MCF 10A (cell line): ENCODE measurements around the gene N4BP2L1. TPM values are rescaled to one million over a fixed set of nuclear protein-coding genes. Genes with fewer than 3 reads are reported as not detected.

ENCODE experiments used
- BruUV-seq: library from RNA; stranded (reverse); fragments of 400-500 nt; replicated peaks from 2 replicates; lab custom pipeline; 2021; lab: Mats Ljungman, UMichigan
- CTCF ChIA-PET: fragments of 300-600 bp; sonication (Branson Sonifier 250); formaldehyde crosslinking; extraction: SDS; loops from one replicate; lab custom pipeline; 2021; ENCODE audit warnings: antibody characterized with exemption, inconsistent platforms; lab: Yijun Ruan, JAX
- POLR2A ChIA-PET: fragments of 300-600, 350-650 bp; sonication (Branson Sonifier 250); formaldehyde crosslinking; extraction: SDS; loops from one replicate; lab custom pipeline; 2020; ENCODE audit warnings: antibody characterized with exemption, inconsistent platforms; lab: Yijun Ruan, JAX
- DNase-seq: peaks from one replicate; pipeline ENCODE4 v3.0.0-alpha.2; 2018; ENCODE audit not compliant: unreplicated experiment
- H3K27ac Mint-ChIP-seq: one replicate; pipeline ENCODE4 v1.8.0; 2022; ENCODE audit warnings: mild to moderate bottlenecking, low read depth, mixed read lengths; ENCODE audit not compliant: unreplicated experiment
- H3K27me3 Mint-ChIP-seq: one replicate; pipeline ENCODE4 v1.8.0; 2022; ENCODE audit warnings: mixed read lengths; ENCODE audit not compliant: insufficient read depth, unreplicated experiment
- H3K36me3 Mint-ChIP-seq: one replicate; pipeline ENCODE4 v1.8.0; 2022; ENCODE audit warnings: mild to moderate bottlenecking, moderate library complexity, mixed read lengths; ENCODE audit not compliant: insufficient read depth, unreplicated experiment
- H3K4me1 Mint-ChIP-seq: one replicate; pipeline ENCODE4 v1.8.0; 2022; ENCODE audit warnings: mixed read lengths; ENCODE audit not compliant: insufficient read depth, unreplicated experiment
- H3K4me3 Mint-ChIP-seq: one replicate; pipeline ENCODE4 v1.8.0; 2022; ENCODE audit warnings: mild to moderate bottlenecking, moderate library complexity, mixed read lengths; ENCODE audit not compliant: unreplicated experiment
- H3K9me3 Mint-ChIP-seq: one replicate; pipeline ENCODE4 v1.8.0; 2022; ENCODE audit warnings: mixed read lengths; ENCODE audit not compliant: unreplicated experiment
- CTCF ChIP-seq: fragments of 200-600 bp; IDR thresholded peaks from one replicate; pipeline ENCODE4 v1.8.0; 2022; ENCODE audit warnings: antibody characterized with exemption, mild to moderate bottlenecking; ENCODE audit not compliant: unreplicated experiment
- intact Hi-C: fragments of 100-400 bp; cut with micrococcal nuclease; formaldehyde crosslinking; loops from 2 replicates; pipeline ENCODE4 v1.14.1; 2022
- total RNA-seq: library from RNA; stranded (reverse); gene quantifications from 2 replicates; pipeline ENCODE4 v1.2.3, GENCODE V29; 2022

N4BP2L1 gene
- total RNA-seq, 1 experiment from 2014 or later, result 1.6 TPM

- no peak for TF ChIP-seq CTCF
- peak overlapping the region; percentile 66 for H3K4me3 Mint-ChIP-seq
- peaks cover 9% of the 10 kb centered on the region for H3K4me1 Mint-ChIP-seq
- intact Hi-C loops, result no loop called here
- ChIA-PET CTCF (no interaction called here), POLR2A (interaction anchor here (0.6 to 1.4 kb wide), 2 partner anchors 110 to 151 kb away, joined by 3 to 5 read pairs; no protein-coding TSS in a partner anchor)
- BruUV-seq, result no TSS peak
- no peaks in the 10 kb centered on the region for H3K9me3 Mint-ChIP-seq
- peaks cover 44% of the 10 kb centered on the region for H3K36me3 Mint-ChIP-seq
- H3K27ac Mint-ChIP-seq, result no peak overlapping the region
- no peaks in the 10 kb centered on the region for H3K27me3 Mint-ChIP-seq
- DNase-seq, result no peak
Observed at GRCh38 chr13:32428581-32429432, 877 bp upstream of the N4BP2L1 start.

GRCh38 chr13:32426990-32427851 lies 709 bp downstream of the N4BP2L1 start:
- no peak for DNase-seq
- intact Hi-C loops, result no loop called here
- no peaks in the 10 kb centered on the region for H3K9me3 Mint-ChIP-seq
- ChIA-PET POLR2A (interaction anchor here (0.8 kb wide), 1 partner anchor 14 kb away, joined by 3 read pairs; no protein-coding TSS in a partner anchor), CTCF (interaction anchor here (0.7 kb wide), 1 partner anchor 206 kb away, joined by 3 read pairs; no protein-coding TSS in a partner anchor)
- BruUV-seq, result no TSS peak
- H3K36me3 Mint-ChIP-seq, result peaks cover 41% of the 10 kb centered on the region
- H3K4me1 Mint-ChIP-seq, result peaks cover 5% of the 10 kb centered on the region
- H3K27ac Mint-ChIP-seq, result peak overlapping the region; percentile 74
- no peak for TF ChIP-seq CTCF
- no peaks in the 10 kb centered on the region for H3K27me3 Mint-ChIP-seq
- H3K4me3 Mint-ChIP-seq, result peak overlapping the region; percentile 62

DNA sequence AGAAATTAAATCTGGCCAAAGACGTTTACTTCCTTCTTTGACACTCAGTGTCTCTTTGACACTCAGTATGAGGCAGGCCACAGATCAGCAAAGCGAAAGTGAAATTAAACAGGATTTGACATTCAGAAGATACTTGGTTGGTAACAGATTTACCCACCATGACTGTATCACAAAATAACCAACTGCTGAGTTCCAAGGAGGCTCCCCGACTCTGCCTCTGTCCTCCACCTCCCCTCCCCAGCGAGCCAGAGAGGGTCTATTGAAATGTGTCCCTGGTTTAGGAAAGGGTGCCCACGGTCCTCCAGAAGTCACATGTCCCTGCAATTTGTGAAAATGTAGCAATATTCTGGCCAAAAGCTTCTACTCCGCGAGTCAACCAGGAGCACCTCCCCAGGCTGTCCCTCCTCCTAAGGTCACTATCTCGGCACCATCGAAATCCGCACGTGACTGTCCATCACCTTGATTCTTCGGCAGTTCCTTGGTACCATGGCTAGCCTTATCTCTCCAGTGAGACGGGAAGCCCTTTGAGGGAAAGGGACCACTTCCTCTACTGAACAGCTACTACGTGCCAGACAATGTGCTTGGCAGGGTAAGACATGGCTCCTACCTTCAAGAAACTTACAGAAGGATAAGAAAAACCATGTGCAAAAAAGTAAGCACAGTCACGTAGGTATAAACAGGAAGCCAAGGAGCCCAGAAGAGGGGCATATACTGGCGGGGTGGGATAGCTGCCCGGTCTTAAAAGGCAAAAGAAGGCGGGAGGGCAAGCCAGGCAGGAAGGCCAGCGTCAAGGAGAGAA lies 1.5 kb downstream of the N4BP2L1 start:
- no peak for TF ChIP-seq CTCF
- ChIA-PET CTCF (interaction anchor here (0.7 kb wide), 2 partner anchors 207 to 521 kb away, joined by 3 read pairs; no protein-coding TSS in a partner anchor), POLR2A (interaction anchor here (0.6 kb wide), 1 partner anchor 112 kb away, joined by 3 read pairs; no protein-coding TSS in a partner anchor)
- intact Hi-C loops, result no loop called here
- BruUV-seq, result no TSS peak
- no peaks in the 10 kb centered on the region for H3K27me3 Mint-ChIP-seq
- H3K4me1 Mint-ChIP-seq, result peaks cover 5% of the 10 kb centered on the region
- H3K27ac Mint-ChIP-seq, result peak overlapping the region; percentile 74
- H3K36me3 Mint-ChIP-seq, result peaks cover 38% of the 10 kb centered on the region
- DNase-seq, result no peak
- H3K9me3 Mint-ChIP-seq, result no peaks in the 10 kb centered on the region
- peak overlapping the region; percentile 62 for H3K4me3 Mint-ChIP-seq
